Stimulated activated memory B cell treated with anti-CD40 and anti-IgM and Interleukin-4, amounts not matched to agents 10 μg/mL and 1 μg/mL and 100 μg/mL, for 72 hours (primary cell): ENCODE measurements around the gene ISCU.
"Not testable (repeated sequence)": the region's sequence is repeated elsewhere in the genome, so short reads cannot be mapped to it uniquely, and the experiment has no call there.

ENCODE experiments used
- ATAC-seq: fragments of 150-1000 bp; cut with Tn5 transposase; 2 replicates; pipeline ENCODE4 v1.10.0; 2021
- H3K27ac Mint-ChIP-seq: one replicate; pipeline ENCODE4 v1.8.0; 2022; ENCODE audit warnings: mild to moderate bottlenecking, mixed read lengths
- H3K27me3 Mint-ChIP-seq: one replicate; pipeline ENCODE4 v1.8.0; 2022; ENCODE audit warnings: mixed read lengths
- H3K36me3 Mint-ChIP-seq: one replicate; pipeline ENCODE4 v1.8.0; 2022; ENCODE audit warnings: mixed read lengths
- H3K4me1 Mint-ChIP-seq: one replicate; pipeline ENCODE4 v1.8.0; 2022; ENCODE audit warnings: mixed read lengths
- H3K4me3 Mint-ChIP-seq: one replicate; pipeline ENCODE4 v1.8.0; 2022; ENCODE audit warnings: mild to moderate bottlenecking, moderate library complexity, mixed read lengths
- H3K9me3 Mint-ChIP-seq: one replicate; pipeline ENCODE4 v1.8.0; 2022; ENCODE audit warnings: mixed read lengths

Gene ISCU

GRCh38 chr12:108530161-108530560 is 32.2 kb upstream of the ISCU start:
- no peak for ATAC-seq
- peaks cover 9% of the 10 kb centered on the region for H3K4me1 Mint-ChIP-seq
- H3K4me3 Mint-ChIP-seq: no peak overlapping the region
- peaks cover 76% of the 10 kb centered on the region for H3K36me3 Mint-ChIP-seq
- no peaks in the 10 kb centered on the region for H3K9me3 Mint-ChIP-seq
- no peak overlapping the region for H3K27ac Mint-ChIP-seq
- no peaks in the 10 kb centered on the region for H3K27me3 Mint-ChIP-seq

DNA sequence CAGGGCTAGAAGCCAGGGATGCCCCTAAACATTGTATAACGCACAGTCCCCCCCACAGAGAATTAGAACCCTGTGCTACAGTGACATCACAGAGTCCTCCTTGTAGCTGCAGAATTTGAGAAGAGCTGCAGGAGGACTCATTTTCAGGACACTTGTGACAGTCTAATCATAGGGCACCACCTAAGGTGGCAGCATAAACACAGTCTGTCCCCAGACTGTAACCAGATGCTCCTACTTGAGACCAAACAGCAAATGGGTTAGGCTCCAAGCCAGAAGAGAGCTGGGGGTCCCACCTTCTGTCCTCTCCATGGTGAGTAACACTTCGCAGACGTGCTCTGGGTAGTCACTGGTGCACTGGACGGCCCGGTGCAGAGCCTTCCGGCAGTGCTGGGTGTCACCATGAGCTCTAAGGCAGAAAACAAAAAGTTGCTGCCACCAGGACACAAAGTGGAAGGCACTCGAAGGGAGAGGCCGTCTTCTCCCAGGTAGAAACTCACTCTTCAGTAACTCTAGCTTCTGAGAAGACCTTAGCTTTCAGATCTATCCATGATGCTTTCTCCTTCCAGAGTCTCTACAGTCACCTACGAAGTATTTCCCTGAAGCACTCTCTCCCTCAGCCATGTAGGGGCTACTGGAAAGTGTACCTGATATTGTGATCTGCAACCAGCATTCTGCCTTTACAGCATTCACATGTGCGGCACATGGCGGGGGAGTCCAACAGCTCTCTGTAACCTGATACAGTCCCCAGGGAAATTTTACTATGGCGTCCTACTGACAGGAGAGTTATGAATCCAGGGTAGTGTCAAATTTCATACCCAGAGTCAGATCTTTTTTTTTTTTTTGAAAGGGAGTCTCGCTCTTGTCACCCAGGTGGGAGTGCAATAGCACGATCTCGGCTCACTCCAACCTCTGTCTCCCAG is 30.2 kb upstream of the ISCU start:
- H3K36me3 Mint-ChIP-seq: peaks cover 75% of the 10 kb centered on the region
- no peak for ATAC-seq
- no peak overlapping the region for H3K4me3 Mint-ChIP-seq
- H3K27ac Mint-ChIP-seq: no peak overlapping the region
- H3K9me3 Mint-ChIP-seq: no peaks in the 10 kb centered on the region
- H3K27me3 Mint-ChIP-seq: no peaks in the 10 kb centered on the region
- peaks cover 4% of the 10 kb centered on the region for H3K4me1 Mint-ChIP-seq

DNA sequence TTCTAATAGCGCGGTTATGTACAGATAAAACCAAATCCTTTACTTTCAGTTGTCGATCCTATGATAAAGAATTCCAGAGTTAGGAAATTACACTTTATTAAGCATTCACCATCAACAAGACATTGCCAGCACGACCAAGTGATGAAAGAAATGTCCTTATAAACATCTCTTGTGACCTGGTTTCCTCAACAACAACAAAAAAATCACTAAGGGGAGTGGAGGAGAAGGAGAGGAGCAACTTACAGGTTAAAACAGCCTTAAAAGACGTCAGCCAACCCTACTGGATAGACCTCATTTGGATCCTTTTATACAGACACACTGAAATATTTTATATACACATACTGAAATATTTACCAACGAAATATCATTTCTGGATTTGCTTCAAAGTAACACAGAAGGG is 24.2 kb upstream of the ISCU start:
- no peaks in the 10 kb centered on the region for H3K9me3 Mint-ChIP-seq
- no peak for ATAC-seq
- H3K4me1 Mint-ChIP-seq: peaks cover 28% of the 10 kb centered on the region
- H3K36me3 Mint-ChIP-seq: peaks cover 55% of the 10 kb centered on the region
- H3K27me3 Mint-ChIP-seq: no peaks in the 10 kb centered on the region
- peak overlapping the region; percentile 94 for H3K27ac Mint-ChIP-seq
- no peak overlapping the region for H3K4me3 Mint-ChIP-seq

- ATAC-seq: no peak
- Mint-ChIP-seq H3K4me1 (peaks cover 28% of the 10 kb centered on the region), H3K27ac (peak overlapping the region; percentile 94), H3K36me3 (peaks cover 58% of the 10 kb centered on the region), H3K27me3 (no peaks in the 10 kb centered on the region), H3K9me3 (no peaks in the 10 kb centered on the region), H3K4me3 (no peak overlapping the region)
Measured at GRCh38 chr12:108538616-108539195, 23.7 kb upstream of the ISCU start.

GRCh38 chr12:108542320-108542719 is 20.1 kb upstream of the ISCU start:
- H3K4me3 Mint-ChIP-seq: no peak overlapping the region
- peaks cover 44% of the 10 kb centered on the region for H3K4me1 Mint-ChIP-seq
- H3K36me3 Mint-ChIP-seq: peaks cover 49% of the 10 kb centered on the region
- ATAC-seq: no peak
- peak overlapping the region; percentile 94 for H3K27ac Mint-ChIP-seq
- no peaks in the 10 kb centered on the region for H3K27me3 Mint-ChIP-seq
- no peaks in the 10 kb centered on the region for H3K9me3 Mint-ChIP-seq

DNA sequence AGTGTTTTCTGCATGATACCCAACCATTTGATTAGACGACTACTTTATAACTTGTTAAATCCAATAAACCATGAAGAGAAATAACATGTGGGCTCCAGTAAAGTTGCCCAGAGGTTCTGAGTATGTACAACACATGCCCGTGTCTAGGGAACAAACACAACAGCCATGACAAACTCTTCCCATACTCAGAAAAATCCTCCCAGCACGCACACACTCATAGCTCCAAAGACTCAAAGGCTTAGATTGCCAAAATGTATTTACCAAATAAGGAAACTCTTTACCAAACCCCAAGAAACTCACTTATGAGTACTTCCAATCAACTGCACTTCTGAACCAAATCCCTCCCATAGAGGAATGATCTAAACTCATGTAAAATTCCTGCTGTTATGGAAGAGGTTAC is 18.7 kb upstream of the ISCU start:
- no peak overlapping the region for H3K4me3 Mint-ChIP-seq
- H3K27ac Mint-ChIP-seq: peak overlapping the region; percentile 94
- ATAC-seq: no peak
- peaks cover 45% of the 10 kb centered on the region for H3K36me3 Mint-ChIP-seq
- no peaks in the 10 kb centered on the region for H3K9me3 Mint-ChIP-seq
- H3K27me3 Mint-ChIP-seq: no peaks in the 10 kb centered on the region
- peaks cover 50% of the 10 kb centered on the region for H3K4me1 Mint-ChIP-seq

DNA sequence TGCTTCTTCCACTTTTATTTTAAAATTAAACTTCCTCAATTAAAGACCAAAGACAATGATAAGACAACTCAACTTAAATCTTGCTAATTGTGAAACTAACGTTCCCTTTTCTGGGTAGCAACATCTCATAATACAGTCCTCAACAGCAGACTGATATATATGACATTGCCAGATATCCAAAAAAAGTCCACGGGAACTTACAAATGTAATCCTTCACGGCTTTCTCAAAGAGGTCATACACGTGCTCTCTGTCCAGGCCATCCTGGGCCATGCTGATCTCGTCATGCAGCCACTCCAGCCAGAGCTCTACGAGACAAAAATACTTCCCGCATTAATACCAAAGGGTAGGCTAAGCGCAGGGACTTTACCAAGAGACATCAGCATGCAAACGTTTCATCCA is 14.7 kb upstream of the ISCU start:
- no peaks in the 10 kb centered on the region for H3K9me3 Mint-ChIP-seq

DNA sequence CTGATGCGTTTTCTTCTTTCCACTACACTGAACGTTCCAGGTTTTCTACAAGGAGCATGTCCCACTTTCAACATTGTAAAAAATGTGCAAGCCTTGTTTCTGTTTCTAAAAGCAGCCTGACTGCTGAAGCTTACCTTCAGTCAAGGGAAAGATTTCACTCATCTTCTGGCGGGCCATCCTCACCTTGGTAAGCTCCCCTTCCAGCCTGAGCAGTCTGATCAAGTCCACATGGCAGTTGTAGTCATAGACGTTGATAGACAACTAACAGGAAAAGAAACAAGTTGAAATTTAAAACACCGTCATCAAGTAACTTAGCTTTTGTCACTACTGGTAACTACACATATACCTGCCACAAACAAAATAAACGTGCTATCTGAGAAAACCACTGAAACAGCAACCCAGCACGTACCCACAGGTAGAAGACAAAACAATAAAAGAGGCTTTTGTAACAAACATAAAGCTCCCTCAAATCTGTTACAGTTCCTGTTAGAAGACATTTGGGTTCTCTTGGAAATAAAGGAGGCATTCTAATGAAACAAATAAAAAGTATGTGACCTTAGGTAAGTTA is 13.4 kb upstream of the ISCU start:
- Mint-ChIP-seq H3K36me3 (peaks cover 33% of the 10 kb centered on the region), H3K9me3 (no peaks in the 10 kb centered on the region), H3K27ac (no peak overlapping the region), H3K27me3 (no peaks in the 10 kb centered on the region), H3K4me1 (peaks cover 63% of the 10 kb centered on the region), H3K4me3 (no peak overlapping the region)
- ATAC-seq: no peak

More for the DNA sequence above, 14.7 kb upstream of the ISCU start:
- no peaks in the 10 kb centered on the region for H3K27me3 Mint-ChIP-seq
- H3K4me3 Mint-ChIP-seq: no peak overlapping the region
- peaks cover 52% of the 10 kb centered on the region for H3K4me1 Mint-ChIP-seq
- H3K36me3 Mint-ChIP-seq: peaks cover 46% of the 10 kb centered on the region
- peak overlapping the region; percentile 57 for H3K27ac Mint-ChIP-seq
- no peak for ATAC-seq

DNA sequence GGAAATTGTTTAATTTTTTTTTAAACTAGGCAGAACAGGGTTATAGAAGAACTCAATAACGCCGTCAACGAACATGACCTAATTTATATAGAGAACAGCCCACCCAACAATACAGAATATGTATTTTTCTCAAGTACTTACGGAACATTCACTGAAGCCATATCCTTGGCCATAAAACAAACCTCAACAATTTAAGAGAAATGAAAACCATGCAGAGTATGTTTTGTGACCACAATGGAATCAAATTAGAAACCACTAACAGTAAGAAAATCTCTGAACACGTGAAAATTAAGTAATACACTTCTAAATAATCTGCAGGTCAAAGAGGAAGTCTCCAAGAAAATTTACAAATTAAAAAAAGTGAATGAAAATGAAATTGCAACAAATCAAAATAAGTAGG is 10.9 kb upstream of the ISCU start:
- peaks cover 71% of the 10 kb centered on the region for H3K4me1 Mint-ChIP-seq
- no peak for ATAC-seq
- H3K27ac Mint-ChIP-seq: peak overlapping the region; percentile 3
- H3K9me3 Mint-ChIP-seq: no peaks in the 10 kb centered on the region
- H3K4me3 Mint-ChIP-seq: peak overlapping the region; percentile 41
- H3K36me3 Mint-ChIP-seq: peaks cover 23% of the 10 kb centered on the region
- H3K27me3 Mint-ChIP-seq: no peaks in the 10 kb centered on the region

- peaks cover 85% of the 10 kb centered on the region for H3K4me1 Mint-ChIP-seq
- no peak overlapping the region for H3K27ac Mint-ChIP-seq
Measured at GRCh38 chr12:108553799-108554198, 8.6 kb upstream of the ISCU start.

GRCh38 chr12:108555383-108555782 is 7.0 kb upstream of the ISCU start:
- not testable (repeated sequence) for ATAC-seq, H3K27ac Mint-ChIP-seq, H3K4me3 Mint-ChIP-seq, H3K27me3 Mint-ChIP-seq, H3K9me3 Mint-ChIP-seq
- Mint-ChIP-seq H3K36me3 (peaks cover 24% of the 10 kb centered on the region), H3K4me1 (peaks cover 91% of the 10 kb centered on the region)

More at GRCh38 chr12:108553799-108554198, 8.6 kb upstream of the ISCU start:
- H3K36me3 Mint-ChIP-seq: peaks cover 25% of the 10 kb centered on the region
- ATAC-seq: no peak
- H3K27me3 Mint-ChIP-seq: no peaks in the 10 kb centered on the region
- H3K9me3 Mint-ChIP-seq: no peaks in the 10 kb centered on the region
- H3K4me3 Mint-ChIP-seq: no peak overlapping the region

DNA sequence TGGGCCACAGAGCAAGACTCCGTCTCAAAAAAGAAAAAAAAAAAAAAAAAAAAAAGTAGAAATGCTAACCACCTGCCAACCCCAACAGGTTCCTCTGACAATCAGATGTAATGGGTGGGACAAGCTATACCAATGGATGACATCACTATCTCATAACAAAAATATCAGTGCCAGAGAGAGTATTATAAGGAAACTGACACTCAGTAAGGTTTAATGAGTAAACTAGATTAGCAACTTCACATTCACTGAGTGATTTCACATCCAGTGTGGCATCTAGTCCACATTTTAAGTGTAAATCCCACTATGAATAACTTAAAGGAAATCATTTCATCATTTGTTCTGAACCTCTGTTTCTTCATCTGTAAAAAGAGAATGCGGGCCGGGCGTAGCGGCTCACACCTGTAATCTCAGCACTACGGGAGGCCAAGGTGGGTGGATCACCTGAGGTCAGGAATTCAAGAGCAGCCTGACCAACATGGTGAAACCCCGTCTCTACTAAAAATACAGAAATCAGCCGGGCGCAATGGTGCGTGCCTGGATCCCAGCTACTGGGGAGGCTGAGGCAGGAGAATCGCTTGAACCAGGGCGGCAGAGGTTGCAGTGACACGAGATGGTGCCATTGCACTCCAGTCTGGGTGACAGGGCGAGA is 3.3 kb upstream of the ISCU start:
- Mint-ChIP-seq H3K4me3 (peak overlapping the region; percentile 94), H3K27me3 (no peaks in the 10 kb centered on the region), H3K27ac (peak overlapping the region; percentile 93), H3K9me3 (no peaks in the 10 kb centered on the region), H3K36me3 (peaks cover 15% of the 10 kb centered on the region), H3K4me1 (peaks cover 59% of the 10 kb centered on the region)
- no peak for ATAC-seq

DNA sequence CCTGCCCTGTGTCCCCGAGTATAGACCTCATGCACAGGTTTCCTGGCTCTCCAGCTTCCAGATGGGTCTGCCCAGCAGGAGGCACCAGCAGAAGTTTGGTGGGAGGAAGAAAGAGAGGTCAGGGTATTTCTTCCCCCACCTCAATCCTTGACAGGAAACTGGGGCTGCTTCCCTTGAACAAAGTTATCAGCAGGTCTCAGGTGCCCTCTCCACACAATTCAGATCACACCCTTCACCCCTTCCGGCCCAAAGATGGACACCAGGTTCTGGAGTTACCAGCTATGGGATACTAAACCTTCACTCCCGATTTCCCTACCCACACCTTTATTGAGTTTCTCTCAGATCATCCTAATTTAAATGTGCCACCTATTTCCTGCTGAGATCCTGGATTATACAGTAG is 2.6 kb upstream of the ISCU start:
- Mint-ChIP-seq H3K9me3 (no peaks in the 10 kb centered on the region), H3K27ac (peak overlapping the region; percentile 93), H3K4me3 (peak overlapping the region; percentile 94), H3K36me3 (peaks cover 13% of the 10 kb centered on the region), H3K4me1 (peaks cover 56% of the 10 kb centered on the region), H3K27me3 (no peaks in the 10 kb centered on the region)
- no peak for ATAC-seq

DNA sequence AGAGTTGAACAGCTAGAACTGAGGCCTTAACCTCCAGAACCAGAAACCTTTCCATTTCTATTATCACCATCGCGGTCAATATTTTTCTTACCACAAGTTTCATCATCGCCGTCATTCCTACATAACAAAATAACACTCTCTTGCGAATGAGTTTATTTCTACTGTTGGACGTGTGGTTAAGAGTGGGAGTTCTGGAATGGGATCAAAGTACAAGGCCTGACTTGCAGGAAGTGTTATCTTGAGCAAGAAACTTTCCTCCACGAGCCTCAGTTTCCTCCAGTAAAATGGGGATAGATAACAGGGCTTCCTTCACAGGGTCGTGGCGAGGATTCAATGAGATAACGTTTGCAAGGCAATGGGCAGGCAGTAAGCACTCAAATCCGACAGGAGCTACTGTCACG is 2.1 kb upstream of the ISCU start:
- Mint-ChIP-seq H3K27ac (peak overlapping the region; percentile 93), H3K36me3 (peaks cover 10% of the 10 kb centered on the region), H3K27me3 (no peaks in the 10 kb centered on the region), H3K4me1 (peaks cover 51% of the 10 kb centered on the region), H3K9me3 (no peaks in the 10 kb centered on the region), H3K4me3 (peak overlapping the region; percentile 94)
- ATAC-seq: no peak
